ENCODE measurements around the gene PLEKHM1. TPM values are rescaled to one million over a fixed set of nuclear protein-coding genes. Genes with fewer than 3 reads are reported as not detected.
"Not testable (repeated sequence)": the region's sequence is repeated elsewhere in the genome, so short reads cannot be mapped to it uniquely, and the experiment has no call there.

PLEKHM1 gene
- total RNA-seq, 1 donor from 2014 or later = 56.6 TPM

GRCh38 chr17:45444856-45445820, 45.4 kb downstream of the PLEKHM1 start:
- ATAC-seq; DNase-seq (ENCODE audit: low spot score); intact Hi-C loops (cut with DNase I): not testable (repeated sequence)

GRCh38 chr17:45444301-45444700, 46.2 kb downstream of the PLEKHM1 start:
- ATAC-seq; intact Hi-C loops (cut with DNase I); DNase-seq (ENCODE audit: low spot score): not testable (repeated sequence)

- intact Hi-C loops (cut with DNase I); DNase-seq (ENCODE audit: low spot score): not testable (repeated sequence)
Measured at GRCh38 chr17:45443371-45444260, 46.9 kb downstream of the PLEKHM1 start.

DNA sequence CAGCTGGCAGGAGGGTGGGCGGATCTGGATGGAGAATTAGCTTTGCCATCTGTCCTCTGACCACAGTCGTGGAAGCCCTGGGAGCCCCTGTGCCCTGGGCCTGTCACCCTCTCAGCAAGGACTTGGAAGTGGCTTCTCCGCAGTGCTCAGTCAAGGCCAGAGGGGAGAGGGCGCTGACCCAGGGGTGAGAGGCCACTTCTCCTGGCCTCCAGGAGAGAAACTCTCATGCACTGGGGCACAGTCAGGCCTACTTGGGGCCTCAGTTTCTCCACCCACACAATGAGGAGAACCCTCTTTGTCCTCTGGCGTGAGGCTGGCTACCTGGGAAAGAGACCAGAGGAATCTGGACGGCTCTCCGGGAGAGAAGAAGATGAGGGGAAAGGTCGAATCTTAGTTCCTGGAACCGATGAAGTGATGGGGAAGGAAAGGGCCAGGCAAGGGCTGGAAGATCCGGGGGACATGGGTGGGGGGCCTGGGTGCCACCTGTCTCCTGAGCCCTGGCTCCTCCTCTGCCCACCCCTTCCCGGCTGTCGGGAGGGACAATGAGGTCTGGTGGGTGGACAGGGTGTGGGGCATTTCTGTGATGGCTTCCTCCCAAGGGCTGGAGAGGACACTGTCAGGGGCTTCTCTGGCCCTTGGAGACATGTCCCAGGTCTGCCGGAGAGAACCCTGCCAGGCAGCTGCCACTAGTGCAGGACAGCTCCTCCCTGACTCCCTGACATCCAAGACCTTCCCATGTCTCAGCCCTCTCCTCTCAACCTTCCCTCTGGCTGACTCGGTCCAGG, 48.8 kb downstream of the PLEKHM1 start:
- no peak for DNase-seq (ENCODE audit: low spot score)
- no peak for ATAC-seq
- intact Hi-C loops (cut with DNase I) = no loop called here

More at GRCh38 chr17:45443371-45444260, 46.9 kb downstream of the PLEKHM1 start:
- not testable (repeated sequence) for ATAC-seq

- DNase-seq (ENCODE audit: low spot score); ATAC-seq; intact Hi-C loops (cut with DNase I): not testable (repeated sequence)
Measured at GRCh38 chr17:45440839-45441515, 49.5 kb downstream of the PLEKHM1 start.

DNA sequence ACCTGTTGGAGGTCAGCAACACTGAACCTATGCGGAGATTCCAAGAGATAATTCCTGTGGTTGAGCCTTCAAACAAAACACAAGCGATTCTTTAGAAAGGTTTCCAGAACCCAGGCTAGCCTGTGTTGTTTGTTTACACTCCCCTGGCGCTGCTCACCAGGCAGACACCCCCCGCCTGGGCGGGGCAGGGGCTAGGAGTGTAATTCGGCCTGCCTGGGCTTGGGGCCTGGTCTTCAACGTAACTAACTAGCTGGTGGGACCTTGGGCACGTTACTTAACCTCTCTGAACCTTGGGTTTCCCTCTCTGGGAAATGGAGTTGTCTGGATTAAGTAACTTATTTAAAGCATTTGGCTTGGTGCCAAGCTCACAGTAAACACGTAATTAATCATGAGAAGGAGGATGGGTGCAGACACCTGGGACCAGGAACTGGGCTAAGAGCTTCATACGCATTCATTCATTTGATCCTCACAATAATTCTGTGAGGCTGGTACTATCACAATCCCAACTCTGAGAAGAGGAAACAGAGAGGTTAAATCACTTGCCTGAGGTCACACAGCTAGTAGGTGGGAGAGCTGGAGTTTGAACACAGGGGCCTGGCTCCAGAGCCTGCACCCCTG, 50.3 kb downstream of the PLEKHM1 start:
- ATAC-seq (no peak), DNase-seq (ENCODE audit: low spot score) (no peak)
- intact Hi-C loops (cut with DNase I) = no loop called here

DNA sequence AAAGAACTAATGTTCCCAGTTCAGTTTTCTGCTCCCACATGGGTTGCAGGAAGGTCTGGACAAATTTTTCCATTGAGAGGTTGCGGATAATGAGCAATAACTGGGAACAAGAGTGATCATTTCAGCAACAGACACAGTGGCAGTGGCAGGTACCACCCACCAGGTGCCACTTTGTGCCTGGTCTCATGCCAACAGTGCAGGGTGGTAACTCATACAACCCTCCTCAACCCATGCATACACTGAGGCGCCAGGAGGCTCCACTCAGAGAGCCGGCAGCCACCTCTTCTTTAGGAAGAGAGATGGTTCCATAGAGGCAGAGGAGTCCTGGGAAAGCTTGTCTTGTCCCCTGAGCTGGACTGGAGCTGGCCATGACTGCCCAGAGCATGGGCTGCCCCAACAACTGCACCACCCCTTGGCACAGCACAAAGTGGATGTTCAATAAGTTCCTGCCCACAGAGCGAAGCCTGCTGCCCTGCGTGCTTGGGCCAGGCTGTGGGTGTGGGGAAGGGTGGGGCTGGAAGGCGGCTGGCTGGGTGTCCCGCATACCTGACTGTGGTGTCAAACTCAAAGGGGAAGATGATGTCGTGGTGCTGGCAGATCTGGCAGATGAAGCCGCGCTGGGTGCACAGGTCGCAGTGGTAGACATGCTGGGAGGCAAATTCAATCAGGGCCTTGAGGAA, 51.5 kb downstream of the PLEKHM1 start:
- ATAC-seq = no peak
- no peak for DNase-seq (ENCODE audit: low spot score)
- intact Hi-C loops (cut with DNase I) = no loop called here

DNA sequence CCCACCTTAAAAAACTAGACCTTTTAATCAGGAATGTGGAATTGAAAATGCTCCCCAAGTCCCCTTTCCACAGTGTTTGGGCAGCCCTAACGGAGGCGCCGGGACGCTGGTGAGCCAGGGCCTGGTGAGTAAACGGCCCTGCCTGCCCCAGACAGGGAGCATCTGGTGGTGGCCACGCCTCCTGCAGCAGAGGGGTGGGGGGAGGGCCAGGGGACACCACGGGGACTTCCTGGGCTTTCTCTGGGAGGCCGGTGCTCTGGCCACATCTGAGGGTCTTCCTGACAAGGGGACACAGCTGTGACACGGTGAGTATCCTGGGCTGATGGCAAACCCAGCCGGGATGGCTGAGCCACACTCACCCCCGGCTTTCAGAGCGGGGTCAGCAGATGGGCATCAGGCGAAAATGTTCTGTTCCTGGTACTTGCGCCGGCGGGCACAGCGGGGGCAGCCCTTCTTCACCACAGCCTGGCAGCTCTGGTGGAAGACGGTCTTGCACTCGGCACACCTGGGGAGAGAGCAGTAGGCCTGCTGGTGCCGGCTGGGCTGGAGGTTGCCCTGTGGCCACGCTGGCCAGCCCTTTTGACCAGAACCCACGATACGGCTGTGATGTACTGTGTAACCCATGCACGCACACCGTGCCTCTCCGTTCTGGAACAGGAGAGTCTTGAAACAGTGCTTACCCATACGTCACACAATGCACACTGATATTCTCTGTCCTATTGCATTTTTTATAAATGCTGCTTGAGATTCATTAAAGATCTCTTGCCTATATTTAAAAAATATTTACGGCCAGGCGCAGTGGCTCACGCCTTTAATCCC, 52.8 kb downstream of the PLEKHM1 start:
- ATAC-seq (no peak), DNase-seq (ENCODE audit: low spot score) (no peak)
- intact Hi-C loops (cut with DNase I) = no loop called here

GRCh38 chr17:45436625-45437464, 53.7 kb downstream of the PLEKHM1 start:
- DNase-seq (ENCODE audit: low spot score) = no peak
- intact Hi-C loops (cut with DNase I) = no loop called here
- no peak for ATAC-seq

DNA sequence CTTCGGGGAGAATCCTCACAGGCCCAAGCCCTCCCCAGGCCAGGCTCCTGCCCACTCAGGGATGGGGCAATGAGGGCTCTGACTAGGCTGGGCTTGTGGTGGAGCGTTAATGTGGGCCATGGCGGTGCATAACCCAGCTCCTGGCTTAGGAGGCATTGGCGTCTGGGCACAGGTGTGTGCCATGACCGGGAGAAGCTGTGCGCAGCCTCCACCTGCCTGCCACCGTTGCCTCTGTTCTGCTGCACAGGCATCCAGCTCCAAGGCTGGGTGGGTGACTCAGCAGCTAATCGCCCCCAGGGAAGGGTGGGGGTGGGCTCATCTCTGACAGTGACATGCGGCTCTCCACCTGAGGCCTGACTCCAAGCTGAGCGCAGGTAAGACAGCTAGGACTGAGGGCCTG, 54.4 kb downstream of the PLEKHM1 start:
- intact Hi-C loops (cut with DNase I) = no loop called here
- DNase-seq (ENCODE audit: low spot score) (no peak), ATAC-seq (no peak)

GRCh38 chr17:45435481-45435880, 55.0 kb downstream of the PLEKHM1 start:
- DNase-seq (ENCODE audit: low spot score) (no peak), ATAC-seq (no peak)
- intact Hi-C loops (cut with DNase I) = no loop called here

DNA sequence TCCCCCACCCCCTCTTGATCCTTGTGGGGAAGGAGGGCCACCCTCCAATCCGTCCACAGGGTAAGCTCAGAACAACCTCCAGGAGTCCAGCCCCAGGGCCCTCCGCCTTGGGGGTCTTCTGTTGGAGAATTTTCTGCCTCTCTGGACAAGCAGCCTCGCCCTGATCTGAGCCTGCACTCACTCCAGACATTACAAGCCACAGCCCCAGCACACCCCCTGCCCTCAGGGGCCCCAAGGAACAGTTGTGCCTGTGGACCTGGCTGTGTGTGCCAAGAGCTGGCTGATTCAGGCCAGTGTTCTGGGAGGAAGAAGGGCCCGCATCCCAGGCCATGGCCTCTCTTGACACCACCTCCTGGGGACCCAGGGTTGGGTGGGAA, 57.4 kb downstream of the PLEKHM1 start:
- intact Hi-C loops (cut with DNase I) = no loop called here

DNA sequence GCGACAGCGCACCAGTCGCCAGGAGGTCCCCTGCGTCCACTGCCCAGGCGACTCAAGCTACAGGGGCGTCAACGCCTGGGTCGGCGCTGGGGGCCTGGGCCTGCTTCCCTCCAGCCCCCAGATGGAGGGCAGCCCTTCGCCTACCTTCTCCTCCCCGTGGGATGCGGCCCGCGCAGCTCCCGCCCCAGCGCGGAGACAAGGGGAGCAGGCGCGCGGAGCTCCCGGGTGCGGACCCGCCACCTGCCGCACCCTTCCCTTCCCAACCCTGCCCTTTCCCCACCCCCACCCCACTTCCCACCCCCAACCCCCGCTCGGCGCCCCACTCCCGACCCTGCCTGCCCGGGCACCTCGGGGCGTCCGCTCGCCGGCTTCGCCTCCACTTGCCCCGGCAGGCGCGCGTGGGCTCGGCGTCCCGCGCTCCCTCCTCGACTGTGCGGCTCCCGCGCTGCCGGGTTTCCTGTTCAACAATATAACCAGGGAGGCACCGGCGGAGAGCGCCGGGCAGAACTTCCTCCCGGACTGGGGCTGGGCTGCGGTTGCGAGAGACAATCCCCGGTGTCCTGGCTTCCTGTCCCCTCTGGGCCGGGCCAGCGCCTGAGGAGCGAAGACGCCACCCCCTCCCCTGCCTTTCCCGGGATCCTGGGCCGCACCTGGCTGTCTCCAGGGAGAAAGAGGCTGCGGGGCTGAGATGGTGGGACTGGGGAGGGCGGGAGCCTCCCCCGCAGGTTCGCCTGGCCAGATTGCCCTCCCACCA, 57.9 kb downstream of the PLEKHM1 start, which contains the start of gene ARHGAP27:
ARHGAP27 (minus strand) TSS at position 466 of the 754 bp plus-strand sequence. CDS start 2,591 bp downstream, outside the sequence.
- intact Hi-C loops (cut with DNase I) = no loop called here
- DNase-seq (ENCODE audit: low spot score) (no peak), ATAC-seq (peak; percentile 20)

More for the DNA sequence above, 57.4 kb downstream of the PLEKHM1 start:
- no peak for ATAC-seq
- no peak for DNase-seq (ENCODE audit: low spot score)

- intact Hi-C loops (cut with DNase I) = no loop called here
- ATAC-seq (peak; percentile 26), DNase-seq (ENCODE audit: low spot score) (no peak)
Measured at GRCh38 chr17:45431531-45432404, 58.8 kb downstream of the PLEKHM1 start.

Data from sciatic nerve (tissue), 2 donors.